A549 treated with Hydrocortisone at 1 μM for 4 hours (cell line): ENCODE data around the gene EFHB. TPM values are rescaled to one million over a fixed set of nuclear protein-coding genes. Genes with fewer than 3 reads are reported as not detected.

Experiments
- total RNA-seq: library from RNA; stranded (reverse); fragments of 200-300 nt; extraction: Qiagen RNA extraction; gene quantifications from 5 replicates; pipeline ENCODE4 v1.2.3, GENCODE V29; 2022

The EFHB gene
- total RNA-seq: 0.60 to 1.3 TPM (median 0.82 TPM) in 5 replicates

GRCh38 chr3:19934098-19934566 is at the start of gene EFHB:
EFHB (minus strand) TSS chr3:19934217; CDS start chr3:19934018, 199 bp downstream.

GRCh38 chr3:19946832-19947548 is 13.0 kb upstream of the EFHB start, which contains the start of gene RAB5A:
RAB5A (plus strand) TSS chr3:19947097; CDS start chr3:19950899, 3,802 bp downstream.

Other genes starting within 250 kb of the EFHB start
- gene RAB5A, start 12.9 kb upstream of the EFHB start, total RNA-seq: 36.1 to 64.3 TPM (median 48.8 TPM) in 5 replicates
- gene PP2D1, start 78.0 kb upstream of the EFHB start, total RNA-seq: not detected in 5 replicates
- 4.4 to 7.6 TPM (median 6.1 TPM) in 5 replicates for gene KAT2B, start 106.2 kb upstream of the EFHB start, total RNA-seq